Neuronal stem cell (in vitro differentiated cells): ENCODE data around the gene STING1. TPM values are rescaled to one million over a fixed set of nuclear protein-coding genes. Genes with fewer than 3 reads are reported as not detected.
"Not testable (repeated sequence)": the region's sequence is repeated elsewhere in the genome, so short reads cannot be mapped to it uniquely, and the experiment has no call there.

ENCODE experiments used
- DNase-seq: peaks from one replicate; pipeline ENCODE4 v3.0.0-alpha.2; 2013; ENCODE audit warnings: low spot score
- H2AFZ ChIP-seq: one replicate; pipeline ENCODE4 v1.6.1; 2013; ENCODE audit warnings: mild to moderate bottlenecking, low read length, inconsistent platforms
- H2AK5ac ChIP-seq: 2 replicates; pipeline ENCODE4 v1.6.1; 2013; ENCODE audit warnings: low read depth, mild to moderate bottlenecking, inconsistent platforms, low read length, moderate library complexity, mixed read lengths
- H2BK120ac ChIP-seq: 2 replicates; pipeline ENCODE4 v1.6.1; 2013; ENCODE audit warnings: low read depth, mild to moderate bottlenecking, inconsistent platforms, low read length, moderate library complexity, mixed read lengths
- H2BK12ac ChIP-seq: one replicate; pipeline ENCODE4 v1.6.1; 2013; ENCODE audit warnings: low read length, inconsistent platforms
- H2BK15ac ChIP-seq: 2 replicates; pipeline ENCODE4 v1.6.1; 2013; ENCODE audit warnings: mild to moderate bottlenecking, low read length, inconsistent platforms, mixed read lengths
- H2BK5ac ChIP-seq: one replicate; pipeline ENCODE4 v1.6.1; 2013; ENCODE audit warnings: inconsistent platforms, mild to moderate bottlenecking, low read length, moderate library complexity
- H3K14ac ChIP-seq: one replicate; pipeline ENCODE4 v1.6.1; 2013; ENCODE audit warnings: low read length, inconsistent platforms
- H3K18ac ChIP-seq: 2 replicates; pipeline ENCODE4 v1.6.1; 2013; ENCODE audit warnings: low read length, inconsistent platforms
- H3K23ac ChIP-seq: 2 replicates; pipeline ENCODE4 v1.6.1; 2013; ENCODE audit warnings: low read depth, mild to moderate bottlenecking, mixed read lengths, low read length, inconsistent platforms; ENCODE audit not compliant: poor library complexity
- H3K27ac ChIP-seq: replicated peaks from 3 replicates; pipeline ENCODE4 v1.5.1; 2013; ENCODE audit warnings: low read length, inconsistent platforms
- H3K27me3 ChIP-seq, 3 experiments: 2 replicates each; pipeline ENCODE4 v1.6.1; 2013; ENCODE audit warnings: low read length in 3 of 3, mild to moderate bottlenecking in 2 of 3, inconsistent platforms in 1 of 3, low read depth in 1 of 3, mixed read lengths in 1 of 3, moderate library complexity in 1 of 3; ENCODE audit not compliant: control insufficient read depth in 3 of 3, insufficient read depth in 3 of 3
- H3K36me3 ChIP-seq, 2 donors: replicated peaks in 1 of 2; 2 replicates each; pipeline ENCODE4 v1.6.1; 2013; ENCODE audit warnings: low read length in 2 of 2; ENCODE audit not compliant: control insufficient read depth in 2 of 2, insufficient read depth in 2 of 2
- H3K4ac ChIP-seq: 2 replicates; pipeline ENCODE4 v1.6.1; 2013; ENCODE audit warnings: inconsistent platforms, mild to moderate bottlenecking, low read length, moderate library complexity
- H3K4me1 ChIP-seq, 2 donors: 1 replicate in 1 of 2; 2 replicates in 1 of 2; pipeline ENCODE4 v1.6.1; 2013; ENCODE audit warnings: low read length in 2 of 2, low read depth in 1 of 2; ENCODE audit not compliant: control insufficient read depth in 2 of 2, insufficient read depth in 1 of 2
- H3K4me2 ChIP-seq: one replicate; pipeline ENCODE4 v1.6.1; 2013; ENCODE audit warnings: mild to moderate bottlenecking, low read length, inconsistent platforms; ENCODE audit not compliant: insufficient read depth, poor library complexity, severe bottlenecking
- H3K4me3 ChIP-seq, 2 donors: 2 replicates each; pipeline ENCODE4 v1.5.1; 2013; ENCODE audit warnings: low read length in 2 of 2, mild to moderate bottlenecking in 2 of 2, inconsistent platforms in 1 of 2, moderate library complexity in 1 of 2
- H3K79me1 ChIP-seq: one replicate; pipeline ENCODE4 v1.6.1; 2013; ENCODE audit warnings: low read depth, mild to moderate bottlenecking, inconsistent platforms, low read length, moderate library complexity
- H3K9ac ChIP-seq: one replicate; pipeline ENCODE4 v1.6.1; 2013; ENCODE audit warnings: mild to moderate bottlenecking, low read depth, low read length, inconsistent platforms; ENCODE audit not compliant: poor library complexity
- H3K9me3 ChIP-seq, 2 donors: replicated peaks in 1 of 2; 2 replicates each; pipeline versions ENCODE3 to v1.6.1; 2013; ENCODE audit warnings: low read length in 2 of 2, mild to moderate bottlenecking in 2 of 2, inconsistent platforms in 1 of 2, low read depth in 1 of 2, mixed read lengths in 1 of 2, moderate library complexity in 1 of 2; ENCODE audit not compliant: control insufficient read depth in 2 of 2, insufficient read depth in 1 of 2
- H4K8ac ChIP-seq: one replicate; pipeline ENCODE4 v1.6.1; 2013; ENCODE audit warnings: low read depth, mild to moderate bottlenecking, inconsistent platforms, low read length, moderate library complexity
- H4K91ac ChIP-seq: one replicate; pipeline ENCODE4 v1.6.1; 2013; ENCODE audit warnings: low read length, low read depth, mild to moderate bottlenecking, inconsistent platforms; ENCODE audit not compliant: poor library complexity
- WGBS, 2 donors: extraction: QIAGEN DNeasy Blood & Tissue Kit; methylation state at CpG; one replicate each; pipeline ENCODE4 v1.1.7; 2013; ENCODE audit warnings: missing lambda C conversion rate in 2 of 2, mixed read lengths in 1 of 2; ENCODE audit not compliant: insufficient read length in 2 of 2, insufficient replicate concordance in 1 of 2; ENCODE audit errors: extremely low coverage in 2 of 2; 5-methylcytosine and 5-hydroxymethylcytosine counted together
- polyA plus RNA-seq, 2 experiments: library from polyadenylated mRNA; stranded (reverse); fragments of 200-250 nt; gene quantifications; one replicate each; pipeline ENCODE4 v1.2.3, GENCODE V29; 2013

Gene STING1
- 0.22 TPM for polyA plus RNA-seq (2013, experiment 1 of 2)
- polyA plus RNA-seq (2013, experiment 2 of 2): 0.10 TPM

- no peak within 1 kb of the TSS for H3K4me3 ChIP-seq
- peaks cover 0 to 3% (median 0%) of the 10 kb centered on the region in 3 experiments for H3K27me3 ChIP-seq
- H2AFZ ChIP-seq: peak within 1 kb of the TSS; percentile 36
- peak within 1 kb of the TSS; percentile 6 for H2AK5ac ChIP-seq
- no peak within 1 kb of the TSS for H3K27ac ChIP-seq
- no CpG with 5 or more reads among the region's 19 CpGs for WGBS, 2 donors
- peak within 1 kb of the TSS; percentile 60 for H3K18ac ChIP-seq
- H2BK5ac ChIP-seq: peak within 1 kb of the TSS; percentile 29
- H4K91ac ChIP-seq: no peak within 1 kb of the TSS
- H3K79me1 ChIP-seq: no peaks in the 10 kb centered on the region
- H3K23ac ChIP-seq: peak within 1 kb of the TSS; percentile 88
- peak within 1 kb of the TSS; percentile 72 for H2BK15ac ChIP-seq
- peaks cover 6 to 10% of the 10 kb centered on the region in 2 donors for H3K4me1 ChIP-seq
- no peaks in the 10 kb centered on the region for H3K36me3 ChIP-seq
- no peak within 1 kb of the TSS for H3K4me2 ChIP-seq
- no peak within 1 kb of the TSS for H3K9ac ChIP-seq
- no peak within 1 kb of the TSS for H3K4ac ChIP-seq
- no peak for DNase-seq
- peak within 1 kb of the TSS; percentile 53 for H2BK120ac ChIP-seq
- no peaks in the 10 kb centered on the region for H3K9me3 ChIP-seq
- H2BK12ac ChIP-seq: peak within 1 kb of the TSS; percentile 7
- no peak within 1 kb of the TSS for H3K14ac ChIP-seq
- H4K8ac ChIP-seq: peak within 1 kb of the TSS; percentile 53
Measured at GRCh38 chr5:139482050-139482889, at the start of gene STING1. Gene STING1, minus strand, starts transcription at chr5:139482758. Its CDS starts 1,054 bp downstream, at chr5:139481704.

DNA sequence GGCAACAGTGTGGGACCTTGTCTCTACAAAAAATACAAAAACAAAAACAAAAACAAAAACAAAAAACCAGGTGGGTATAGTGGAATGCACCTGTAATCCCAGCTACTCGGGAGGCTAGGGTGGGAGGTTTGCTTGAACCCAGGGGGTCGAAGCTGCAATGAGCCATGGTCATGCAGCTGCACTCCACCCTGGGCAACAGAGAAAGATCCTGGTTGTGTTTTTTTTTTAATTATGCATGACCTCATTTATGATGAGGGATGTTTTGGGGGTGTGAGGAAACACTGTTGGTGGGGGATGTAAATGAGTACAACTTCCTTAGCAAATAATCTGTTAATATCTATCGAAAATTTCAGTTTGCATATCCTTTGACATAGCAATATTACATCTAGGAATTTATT is 49.2 kb upstream of the STING1 start:
- H3K27me3 ChIP-seq: no peaks in the 10 kb centered on the region
- H4K8ac ChIP-seq: no peak overlapping the region
- no peak overlapping the region for H2AK5ac ChIP-seq
- no peak overlapping the region for H3K9ac ChIP-seq
- H3K27ac ChIP-seq: no peak overlapping the region
- H2BK120ac ChIP-seq: no peak overlapping the region
- DNase-seq: no peak
- H4K91ac ChIP-seq: no peak overlapping the region
- H3K9me3 ChIP-seq: no peaks in the 10 kb centered on the region
- H2BK12ac ChIP-seq: no peak overlapping the region
- H3K23ac ChIP-seq: no peak overlapping the region
- H3K79me1 ChIP-seq: no peaks in the 10 kb centered on the region
- no CpG with 5 or more reads among the region's 3 CpGs for WGBS, 2 donors
- H3K14ac ChIP-seq: no peak overlapping the region
- peak overlapping the region; percentile 57 for H2AFZ ChIP-seq
- no peak overlapping the region for H2BK15ac ChIP-seq
- no peak overlapping the region for H3K4me2 ChIP-seq
- H3K36me3 ChIP-seq: no peaks in the 10 kb centered on the region
- H3K4me1 ChIP-seq: peaks cover 0 to 6% of the 10 kb centered on the region in 2 donors
- no peak overlapping the region for H3K18ac ChIP-seq
- no peak overlapping the region for H3K4ac ChIP-seq
- H3K4me3 ChIP-seq: peak overlapping the region in 1 of 2 donors; percentile 33
- H2BK5ac ChIP-seq: no peak overlapping the region

GRCh38 chr5:139530079-139530478 is 47.5 kb upstream of the STING1 start:
- not testable (repeated sequence) for H3K27me3 ChIP-seq, H2AFZ ChIP-seq, H3K36me3 ChIP-seq, H3K9ac ChIP-seq, H2BK120ac ChIP-seq, H4K8ac ChIP-seq, H2BK5ac ChIP-seq, DNase-seq, H3K27ac ChIP-seq, H3K18ac ChIP-seq, H3K4me3 ChIP-seq, H2BK12ac ChIP-seq, H3K4ac ChIP-seq, H3K14ac ChIP-seq, H2AK5ac ChIP-seq, H3K23ac ChIP-seq, H2BK15ac ChIP-seq, H3K79me1 ChIP-seq, H4K91ac ChIP-seq, H3K4me2 ChIP-seq, H3K9me3 ChIP-seq
- WGBS, 2 donors: no CpG with 5 or more reads among the region's 2 CpGs
- H3K4me1 ChIP-seq: peaks cover 1 to 10% of the 10 kb centered on the region in 2 donors

DNA sequence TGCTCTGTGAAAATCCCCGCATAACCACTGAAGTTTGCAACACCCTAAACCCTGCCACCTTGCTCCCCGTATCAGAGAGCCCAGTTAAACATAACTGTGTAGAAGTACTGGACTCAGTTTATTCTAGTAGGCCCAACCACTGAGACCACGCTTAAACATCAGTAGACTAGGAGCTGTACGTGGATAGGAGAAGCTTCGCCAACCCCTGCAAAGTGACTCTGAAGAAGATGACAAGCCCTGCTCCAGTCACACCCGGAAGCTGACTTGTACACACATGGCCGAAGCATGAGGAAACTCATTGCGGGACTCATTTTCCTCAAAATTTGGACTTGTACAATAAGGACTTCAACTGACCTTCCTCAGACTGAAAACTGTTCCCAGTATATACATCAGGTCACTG is 46.1 kb upstream of the STING1 start:
- not testable (repeated sequence) for H3K23ac ChIP-seq, H3K36me3 ChIP-seq, H3K79me1 ChIP-seq, H3K4me2 ChIP-seq, H3K4me3 ChIP-seq, H3K9ac ChIP-seq, H3K18ac ChIP-seq, H2BK5ac ChIP-seq, H2BK120ac ChIP-seq, DNase-seq, H3K27me3 ChIP-seq, H2AK5ac ChIP-seq, H2AFZ ChIP-seq, H3K4ac ChIP-seq, H2BK15ac ChIP-seq, H4K91ac ChIP-seq, H4K8ac ChIP-seq, H3K9me3 ChIP-seq, H3K14ac ChIP-seq, H3K27ac ChIP-seq, H2BK12ac ChIP-seq
- H3K4me1 ChIP-seq: peaks cover 5 to 15% of the 10 kb centered on the region in 2 donors
- no CpG with 5 or more reads among the region's 8 CpGs for WGBS, 2 donors
